Measurements from ENCODE around the gene PTPRT. TPM values are rescaled to one million over a fixed set of nuclear protein-coding genes. Genes with fewer than 3 reads are reported as not detected.

The PTPRT gene
- total RNA-seq, 2 experiments from 2014 or later, result not detected

DNA sequence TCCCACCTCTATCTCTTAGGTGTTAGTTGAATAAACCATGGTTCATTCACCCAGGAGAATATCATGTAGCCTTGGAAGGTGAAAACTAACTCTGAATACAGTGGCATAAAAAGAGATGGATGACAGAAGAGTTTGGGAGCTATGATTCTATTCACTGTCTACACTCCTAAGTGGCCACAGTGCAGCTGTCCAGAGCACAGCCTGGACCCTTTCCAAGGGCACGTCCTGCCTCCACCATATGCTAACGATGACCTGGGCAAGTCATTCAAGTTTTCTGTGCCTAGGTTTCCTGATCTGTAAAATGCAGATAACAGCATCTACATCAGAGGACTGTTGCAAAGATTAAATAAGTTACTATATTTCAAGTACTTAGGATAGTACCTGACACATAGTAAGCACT is 314.1 kb downstream of the PTPRT start:
- no peaks in the 10 kb centered on the region for H3K36me3 Mint-ChIP-seq (ENCODE audit: low read depth)
- ChIA-PET POLR2A (no interaction called here), CTCF (no interaction called here)
- H3K27me3 Mint-ChIP-seq, result no peaks in the 10 kb centered on the region
- H3K27ac Mint-ChIP-seq, result no peak overlapping the region
- H3K4me3 Mint-ChIP-seq, result no peak overlapping the region
- peaks cover 2% of the 10 kb centered on the region for H3K9me3 Mint-ChIP-seq
- H3K4me1 Mint-ChIP-seq, result no peaks in the 10 kb centered on the region
- no peak for DNase-seq

DNA sequence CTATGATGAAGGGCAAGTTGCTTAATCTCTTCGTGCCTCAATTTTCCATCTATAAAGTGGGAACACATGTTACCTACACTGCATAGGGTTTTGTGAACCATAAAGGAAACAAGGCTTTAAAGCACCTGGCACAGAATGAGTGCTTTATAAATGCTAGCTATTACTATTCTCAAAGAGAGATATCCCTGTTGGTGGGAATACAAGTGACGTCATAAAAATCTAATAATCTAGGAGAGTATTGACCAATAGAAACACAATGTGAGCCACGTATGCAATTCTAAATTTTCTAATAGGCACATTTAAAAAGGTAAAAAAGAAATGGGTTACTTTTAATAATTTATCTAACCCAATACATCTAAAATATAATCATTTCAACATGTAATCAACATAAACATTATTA is 316.4 kb downstream of the PTPRT start:
- CTCF ChIA-PET, result no interaction called here
- Mint-ChIP-seq H3K9me3 (peaks cover 2% of the 10 kb centered on the region), H3K27ac (no peak overlapping the region), H3K4me1 (no peaks in the 10 kb centered on the region), H3K36me3 (ENCODE audit: low read depth) (no peaks in the 10 kb centered on the region), H3K4me3 (no peak overlapping the region), H3K27me3 (no peaks in the 10 kb centered on the region)
- DNase-seq, result no peak
- POLR2A ChIA-PET, result no interaction called here

DNA sequence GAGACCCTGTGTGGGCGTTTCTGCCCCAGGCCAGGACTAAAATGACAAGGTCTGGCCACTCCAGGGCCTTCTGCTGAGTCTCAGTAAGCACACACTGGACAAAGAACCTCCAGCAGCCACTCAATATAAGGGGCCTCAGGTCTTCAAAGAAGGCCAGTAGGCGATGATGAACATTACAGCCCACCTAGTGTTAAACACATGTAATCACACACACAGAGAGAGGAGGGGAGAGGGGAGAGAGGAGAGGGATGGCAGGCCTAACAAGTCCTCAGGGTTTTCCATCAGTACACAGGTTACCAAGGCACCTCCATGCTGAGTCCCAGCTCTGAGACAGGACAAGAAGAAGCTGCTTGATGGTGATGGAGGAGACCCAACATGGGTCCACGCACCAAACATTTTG is 325.6 kb downstream of the PTPRT start:
- POLR2A ChIA-PET, result no interaction called here

DNA sequence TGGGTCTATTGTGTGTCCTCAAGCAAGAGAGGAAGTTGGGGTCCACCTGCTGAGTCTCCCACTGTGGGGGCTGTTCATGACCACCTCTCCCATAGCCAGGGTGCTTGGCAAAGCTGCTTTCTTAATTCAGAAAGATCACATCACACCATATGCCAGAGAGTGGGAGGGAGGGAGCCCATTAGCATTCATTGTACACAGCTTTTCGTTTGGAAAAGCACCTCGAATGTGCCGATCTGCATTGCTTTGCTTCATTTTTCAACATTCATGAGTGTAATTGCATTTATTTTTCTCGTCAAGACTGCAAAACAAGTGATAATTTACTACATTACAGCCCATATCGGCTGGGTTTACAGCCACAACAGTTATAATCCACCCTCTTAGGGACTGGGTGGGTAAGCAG is 327.3 kb downstream of the PTPRT start:
- Mint-ChIP-seq H3K36me3 (ENCODE audit: low read depth) (no peaks in the 10 kb centered on the region), H3K4me3 (no peak overlapping the region), H3K27ac (no peak overlapping the region), H3K27me3 (no peaks in the 10 kb centered on the region), H3K9me3 (peaks cover 4% of the 10 kb centered on the region), H3K4me1 (no peaks in the 10 kb centered on the region)
- DNase-seq, result no peak
- CTCF ChIA-PET, result no interaction called here
- POLR2A ChIA-PET, result no interaction called here

More for the DNA sequence above, 325.6 kb downstream of the PTPRT start:
- Mint-ChIP-seq H3K27ac (no peak overlapping the region), H3K36me3 (ENCODE audit: low read depth) (no peaks in the 10 kb centered on the region), H3K4me3 (no peak overlapping the region), H3K4me1 (no peaks in the 10 kb centered on the region), H3K27me3 (no peaks in the 10 kb centered on the region), H3K9me3 (peaks cover 4% of the 10 kb centered on the region)
- DNase-seq, result no peak
- CTCF ChIA-PET, result no interaction called here

DNA sequence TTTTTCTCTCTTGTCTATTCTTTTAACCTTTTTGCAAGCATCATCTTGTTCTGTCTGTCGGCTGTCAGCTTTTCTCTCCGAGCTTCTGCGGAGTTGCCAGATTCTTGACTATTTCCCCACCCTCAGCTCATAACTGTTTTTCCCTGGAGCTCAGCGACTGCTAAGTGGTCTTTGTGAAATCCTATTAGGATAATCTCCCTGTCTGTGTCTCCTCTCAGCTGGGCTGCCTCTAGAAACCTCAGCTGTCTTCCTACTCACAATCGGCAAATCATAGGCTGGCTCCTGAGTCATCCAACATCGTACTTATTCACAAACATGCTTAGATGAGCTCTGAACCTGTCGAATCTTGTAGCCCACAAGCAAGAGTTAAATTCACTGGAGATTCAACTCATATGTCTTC is 332.3 kb downstream of the PTPRT start:
- Mint-ChIP-seq H3K27ac (no peak overlapping the region), H3K4me3 (no peak overlapping the region), H3K4me1 (no peaks in the 10 kb centered on the region), H3K9me3 (peaks cover 5% of the 10 kb centered on the region), H3K27me3 (no peaks in the 10 kb centered on the region), H3K36me3 (ENCODE audit: low read depth) (no peaks in the 10 kb centered on the region)
- no peak for DNase-seq
- CTCF ChIA-PET, result no interaction called here
- POLR2A ChIA-PET, result no interaction called here

DNA sequence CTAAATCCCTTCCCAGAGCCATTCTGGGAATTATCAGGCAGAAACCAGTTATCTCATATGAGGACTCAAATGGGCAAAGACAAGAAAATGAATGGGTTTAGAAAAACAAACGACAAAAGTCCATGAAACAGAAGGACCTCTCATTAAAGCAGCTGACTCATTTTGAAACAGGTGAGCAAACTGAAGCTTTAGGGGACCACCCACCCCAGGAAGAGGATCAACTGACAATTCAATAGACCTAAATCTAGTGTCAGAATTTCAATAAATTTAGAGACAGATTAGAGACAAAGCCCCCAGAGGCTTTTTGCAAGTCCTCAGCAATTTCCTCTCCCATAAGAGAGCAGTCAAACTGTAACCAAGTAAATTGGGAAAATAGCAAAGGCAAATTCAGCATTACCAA is 333.8 kb downstream of the PTPRT start:
- no peaks in the 10 kb centered on the region for H3K36me3 Mint-ChIP-seq (ENCODE audit: low read depth)
- POLR2A ChIA-PET, result no interaction called here
- no peak overlapping the region for H3K27ac Mint-ChIP-seq
- H3K9me3 Mint-ChIP-seq, result peaks cover 7% of the 10 kb centered on the region
- no peaks in the 10 kb centered on the region for H3K4me1 Mint-ChIP-seq
- CTCF ChIA-PET, result no interaction called here
- no peak for DNase-seq
- no peaks in the 10 kb centered on the region for H3K27me3 Mint-ChIP-seq
- no peak overlapping the region for H3K4me3 Mint-ChIP-seq

DNA sequence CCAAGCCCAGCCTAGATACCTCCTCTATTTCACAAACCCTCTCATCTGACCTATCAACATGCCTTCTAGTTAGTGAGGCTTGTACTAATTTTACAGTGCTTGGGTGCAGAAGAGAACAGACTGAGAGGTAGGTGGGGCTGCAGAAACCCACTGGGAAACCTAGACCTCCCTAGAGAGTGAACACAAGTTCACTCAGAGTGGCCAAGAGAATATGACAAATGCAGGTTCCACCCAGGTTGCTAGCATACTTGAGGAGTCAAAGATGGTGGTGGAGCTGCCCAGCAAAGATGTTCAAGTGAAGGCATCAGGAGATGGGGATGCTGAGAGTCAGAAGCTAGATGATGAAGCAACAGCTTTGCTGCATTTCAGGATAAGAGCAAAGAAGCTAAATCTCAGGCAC is 337.0 kb downstream of the PTPRT start:
- Mint-ChIP-seq H3K36me3 (ENCODE audit: low read depth) (no peaks in the 10 kb centered on the region), H3K27ac (no peak overlapping the region), H3K27me3 (no peaks in the 10 kb centered on the region), H3K9me3 (peaks cover 14% of the 10 kb centered on the region), H3K4me1 (no peaks in the 10 kb centered on the region), H3K4me3 (no peak overlapping the region)
- ChIA-PET CTCF (no interaction called here), POLR2A (no interaction called here)
- no peak for DNase-seq

DNA sequence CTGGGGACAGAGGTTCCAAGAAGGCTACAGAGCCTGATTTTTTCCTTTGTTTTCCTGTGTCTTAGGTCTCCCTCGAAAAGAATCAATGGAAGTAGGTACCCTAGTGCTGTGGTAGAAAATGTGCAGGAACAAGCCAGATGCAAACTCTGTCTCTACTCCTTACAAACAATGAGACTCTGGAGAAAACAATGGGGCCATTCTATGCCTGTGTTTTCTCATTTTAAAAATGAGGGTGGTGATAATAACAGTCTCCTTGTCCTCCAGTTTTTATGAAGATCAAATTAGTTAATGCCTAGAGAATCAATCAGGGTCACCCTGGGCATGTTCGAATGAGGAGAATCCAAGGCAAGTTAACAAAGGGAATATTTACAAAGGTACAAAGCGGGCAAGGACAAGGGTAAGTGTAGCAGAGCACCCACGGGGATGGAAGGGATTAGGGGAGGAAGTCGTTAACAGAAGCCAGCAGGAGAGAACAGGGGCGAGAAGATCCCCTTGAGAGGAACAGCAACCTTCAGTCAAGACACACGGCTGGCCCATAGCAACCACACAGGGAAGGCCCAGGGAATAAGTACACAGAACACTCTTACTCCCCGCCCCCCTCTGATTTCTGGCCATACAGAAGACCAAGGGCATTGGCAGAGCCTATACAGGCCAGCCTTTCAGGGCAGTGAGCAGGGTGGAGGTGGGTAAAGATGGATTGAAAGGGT is 342.8 kb downstream of the PTPRT start:
- no peak overlapping the region for H3K4me3 Mint-ChIP-seq
- no peak overlapping the region for H3K27ac Mint-ChIP-seq
- no peaks in the 10 kb centered on the region for H3K36me3 Mint-ChIP-seq (ENCODE audit: low read depth)
- no peak for DNase-seq
- ChIA-PET CTCF (no interaction called here), POLR2A (no interaction called here)
- H3K9me3 Mint-ChIP-seq, result peaks cover 20% of the 10 kb centered on the region
- H3K4me1 Mint-ChIP-seq, result no peaks in the 10 kb centered on the region
- no peaks in the 10 kb centered on the region for H3K27me3 Mint-ChIP-seq

DNA sequence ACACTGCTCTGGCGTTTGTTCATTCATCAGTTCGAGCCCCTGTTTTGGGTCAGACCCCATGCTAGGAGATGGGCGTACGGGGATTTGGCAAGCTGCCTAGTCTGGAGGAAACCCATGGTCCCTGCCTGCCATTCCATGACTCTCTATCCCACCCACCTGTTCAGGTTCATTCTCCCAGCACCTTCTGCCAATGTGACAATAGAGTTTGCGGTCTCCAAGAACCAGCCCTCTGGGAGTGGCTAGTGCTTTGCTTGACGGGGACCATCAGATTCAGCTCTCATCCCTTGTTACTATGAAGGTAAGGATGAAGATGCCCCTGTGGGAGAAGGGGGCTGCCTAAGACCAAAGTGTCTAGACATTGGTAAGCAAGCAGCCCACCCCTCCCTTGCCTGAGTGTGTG is 345.0 kb downstream of the PTPRT start:
- peaks cover 14% of the 10 kb centered on the region for H3K9me3 Mint-ChIP-seq
- H3K27ac Mint-ChIP-seq, result no peak overlapping the region
- POLR2A ChIA-PET, result no interaction called here

DNA sequence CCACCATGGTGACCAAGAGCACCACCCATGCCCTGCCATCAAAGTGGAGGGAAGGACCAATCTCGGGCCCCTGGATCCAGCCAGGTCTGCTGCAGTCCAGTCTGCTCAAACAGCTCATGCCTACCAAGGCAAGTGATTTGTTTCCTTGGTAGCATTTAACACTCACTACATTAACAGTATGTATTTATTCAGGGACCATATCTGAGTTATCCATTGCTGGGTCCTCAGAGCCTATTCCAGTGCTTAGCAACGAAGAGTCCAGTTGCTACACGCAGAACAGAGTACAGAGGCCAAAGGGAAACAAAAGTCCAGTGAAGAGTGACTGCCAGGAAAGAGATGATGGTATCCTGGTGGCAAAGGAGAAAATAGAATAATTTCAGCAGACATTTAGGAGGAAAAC is 352.2 kb downstream of the PTPRT start:
- no peaks in the 10 kb centered on the region for H3K36me3 Mint-ChIP-seq (ENCODE audit: low read depth)
- H3K4me1 Mint-ChIP-seq, result no peaks in the 10 kb centered on the region
- H3K9me3 Mint-ChIP-seq, result no peaks in the 10 kb centered on the region
- ChIA-PET POLR2A (no interaction called here), CTCF (no interaction called here)
- no peak overlapping the region for H3K4me3 Mint-ChIP-seq
- no peaks in the 10 kb centered on the region for H3K27me3 Mint-ChIP-seq
- no peak for DNase-seq
- no peak overlapping the region for H3K27ac Mint-ChIP-seq

More for the DNA sequence above, 345.0 kb downstream of the PTPRT start:
- no peak overlapping the region for H3K4me3 Mint-ChIP-seq
- H3K4me1 Mint-ChIP-seq, result no peaks in the 10 kb centered on the region
- no peak for DNase-seq
- no peaks in the 10 kb centered on the region for H3K27me3 Mint-ChIP-seq
- CTCF ChIA-PET, result no interaction called here
- H3K36me3 Mint-ChIP-seq (ENCODE audit: low read depth), result no peaks in the 10 kb centered on the region

DNA sequence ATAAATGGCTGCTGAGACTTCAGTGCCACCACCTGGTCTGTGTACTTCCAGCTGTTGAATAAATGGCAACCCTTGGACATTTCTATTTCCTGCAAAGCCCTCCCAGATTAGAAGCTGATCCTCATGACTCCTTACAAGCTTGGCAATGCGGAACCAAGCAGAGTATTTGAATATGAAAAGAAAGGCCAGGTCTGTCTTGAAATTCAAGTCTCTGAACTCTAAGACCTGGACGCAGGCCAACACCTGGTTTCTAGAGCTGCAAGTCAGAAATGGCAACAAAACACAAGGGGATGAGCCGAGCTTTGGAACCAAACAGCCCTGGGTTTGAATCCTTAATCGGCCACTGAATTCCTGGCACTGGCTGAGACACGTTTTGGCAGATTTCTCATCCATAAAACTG is 353.4 kb downstream of the PTPRT start:
- Mint-ChIP-seq H3K4me1 (no peaks in the 10 kb centered on the region), H3K27me3 (no peaks in the 10 kb centered on the region), H3K4me3 (no peak overlapping the region), H3K27ac (no peak overlapping the region), H3K9me3 (peaks cover 3% of the 10 kb centered on the region), H3K36me3 (ENCODE audit: low read depth) (no peaks in the 10 kb centered on the region)
- POLR2A ChIA-PET, result no interaction called here
- CTCF ChIA-PET, result no interaction called here
- DNase-seq, result no peak

DNA sequence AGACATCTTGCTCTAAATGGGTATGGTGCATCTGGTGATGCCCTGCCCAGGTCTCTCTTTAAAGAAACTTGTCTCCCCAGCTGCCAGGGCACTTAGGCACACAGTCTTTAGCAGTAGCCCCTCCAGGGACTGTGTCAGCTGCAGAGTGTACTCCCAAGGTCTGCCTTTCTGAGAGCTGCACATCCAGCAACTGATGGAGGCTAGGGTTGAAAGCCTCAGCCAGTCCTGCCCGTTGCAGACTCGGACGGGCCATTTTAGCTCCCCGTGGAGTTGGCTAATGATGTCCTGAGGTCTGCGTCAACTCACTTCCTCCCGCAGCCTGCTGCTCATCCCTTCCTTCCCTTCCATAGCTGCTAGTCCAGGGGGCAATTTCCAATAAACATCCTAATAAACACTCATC is 381.8 kb downstream of the PTPRT start:
- H3K9me3 Mint-ChIP-seq, result peaks cover 14% of the 10 kb centered on the region
- no peaks in the 10 kb centered on the region for H3K36me3 Mint-ChIP-seq (ENCODE audit: low read depth)
- DNase-seq, result no peak
- no peaks in the 10 kb centered on the region for H3K4me1 Mint-ChIP-seq
- H3K27me3 Mint-ChIP-seq, result no peaks in the 10 kb centered on the region
- ChIA-PET POLR2A (no interaction called here), CTCF (no interaction called here)
- no peak overlapping the region for H3K27ac Mint-ChIP-seq
- H3K4me3 Mint-ChIP-seq, result no peak overlapping the region

DNA sequence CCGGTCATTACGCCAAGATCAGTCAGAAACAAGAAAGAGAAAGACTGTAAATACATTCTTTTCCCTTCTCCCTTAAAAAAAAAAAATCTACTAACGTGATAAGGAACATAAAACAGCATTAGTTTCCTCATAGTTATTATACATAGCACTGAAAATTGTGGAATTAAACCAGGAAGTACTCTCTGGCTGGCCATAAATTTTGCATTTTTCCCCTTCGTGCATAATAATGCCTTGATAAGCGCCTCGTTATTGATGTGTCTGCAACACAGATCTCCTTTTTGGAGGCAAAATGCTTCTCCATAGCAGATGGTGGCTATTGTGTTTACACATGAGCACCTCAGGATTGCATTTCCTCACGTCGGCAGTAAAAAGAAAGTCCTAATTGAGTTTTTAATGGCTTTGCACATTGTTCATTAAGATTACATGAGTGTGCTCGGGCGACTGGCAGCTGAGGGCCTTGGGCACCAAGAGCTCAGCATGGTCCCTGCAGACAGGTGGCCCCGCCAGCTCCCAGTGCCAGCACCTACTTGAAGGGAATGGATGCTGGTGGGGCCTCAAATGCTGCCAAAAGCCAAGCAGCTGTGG is 394.5 kb downstream of the PTPRT start:
- no peaks in the 10 kb centered on the region for H3K4me1 Mint-ChIP-seq
- no peaks in the 10 kb centered on the region for H3K27me3 Mint-ChIP-seq
- POLR2A ChIA-PET, result no interaction called here
- DNase-seq, result no peak
- no peak overlapping the region for H3K27ac Mint-ChIP-seq
- CTCF ChIA-PET, result no interaction called here
- no peaks in the 10 kb centered on the region for H3K36me3 Mint-ChIP-seq (ENCODE audit: low read depth)
- peaks cover 6% of the 10 kb centered on the region for H3K9me3 Mint-ChIP-seq
- no peak overlapping the region for H3K4me3 Mint-ChIP-seq

DNA sequence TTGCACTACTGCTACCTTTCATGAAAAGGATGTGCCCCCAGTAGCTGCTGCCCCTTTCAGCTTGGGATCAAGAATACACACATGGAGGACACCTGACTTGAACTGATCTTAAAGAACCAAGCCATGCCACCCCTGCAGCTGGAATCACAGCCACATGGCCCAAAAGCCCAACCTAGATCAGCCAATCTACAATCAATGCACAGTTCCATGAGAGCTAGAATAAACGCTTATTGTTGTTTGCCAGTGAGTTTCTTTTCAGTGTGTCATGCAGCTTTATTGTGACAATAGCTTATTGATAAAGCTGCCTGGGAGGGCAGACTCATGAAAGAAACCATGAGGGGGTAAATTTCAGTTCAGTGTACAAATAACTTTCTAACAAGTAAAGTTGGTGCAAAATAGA is 397.7 kb downstream of the PTPRT start:
- Mint-ChIP-seq H3K9me3 (peaks cover 6% of the 10 kb centered on the region), H3K36me3 (ENCODE audit: low read depth) (no peaks in the 10 kb centered on the region), H3K27me3 (no peaks in the 10 kb centered on the region), H3K27ac (no peak overlapping the region), H3K4me3 (no peak overlapping the region), H3K4me1 (no peaks in the 10 kb centered on the region)
- no peak for DNase-seq
- POLR2A ChIA-PET, result no interaction called here
- CTCF ChIA-PET, result no interaction called here

Measured in activated CD4-positive, alpha-beta memory T cell treated with anti-CD3 and anti-CD28 coated beads, Interleukin-2, amount 10 ng/mL, durations not matched to agents 7 days and 5 days (primary cell).